ENCODE data around the gene SCD5.

GRCh38 chr4:82803746-82804145 lies 5.2 kb upstream of the SCD5 start:
- TF ChIP-seq POLR2A (IDR thresholded peaks at IDR 0.05; ENCODE audit: low read depth) (no peak), CTCF (IDR thresholded peaks at IDR 0.05) (no peak), POLR2AphosphoS5 (IDR thresholded peaks at IDR 0.05) (no peak), EP300 (IDR thresholded peaks at IDR 0.05) (no peak)

All from esophagus muscularis mucosa (tissue), 4 donors.